Measurements from ENCODE around the gene HEATR3.

- TF ChIP-seq CTCF (IDR thresholded peaks at IDR 0.05) (no peak), POLR2A (IDR thresholded peaks at IDR 0.05) (no peak)
Measured at GRCh38 chr16:50047864-50048263, 17.9 kb upstream of the HEATR3 start.

All from adrenal gland (tissue), 5 donors.